Measurements from ENCODE around the gene CNNM4.
A peak's percentile ranks its signal among the peaks of the same experiment; 100 is the strongest.

The CNNM4 gene

GRCh38 chr2:96758987-96759386 lies 1.7 kb upstream of the CNNM4 start:
- DNase-seq (ENCODE audit: low spot score) = no peak

- DNase-seq (ENCODE audit: low spot score) = no peak
Observed at GRCh38 chr2:96759548-96759947, 1.2 kb upstream of the CNNM4 start.

- no peak for DNase-seq (ENCODE audit: low spot score)
Observed at GRCh38 chr2:96760986-96761832, 507 bp downstream of the CNNM4 start.

DNA sequence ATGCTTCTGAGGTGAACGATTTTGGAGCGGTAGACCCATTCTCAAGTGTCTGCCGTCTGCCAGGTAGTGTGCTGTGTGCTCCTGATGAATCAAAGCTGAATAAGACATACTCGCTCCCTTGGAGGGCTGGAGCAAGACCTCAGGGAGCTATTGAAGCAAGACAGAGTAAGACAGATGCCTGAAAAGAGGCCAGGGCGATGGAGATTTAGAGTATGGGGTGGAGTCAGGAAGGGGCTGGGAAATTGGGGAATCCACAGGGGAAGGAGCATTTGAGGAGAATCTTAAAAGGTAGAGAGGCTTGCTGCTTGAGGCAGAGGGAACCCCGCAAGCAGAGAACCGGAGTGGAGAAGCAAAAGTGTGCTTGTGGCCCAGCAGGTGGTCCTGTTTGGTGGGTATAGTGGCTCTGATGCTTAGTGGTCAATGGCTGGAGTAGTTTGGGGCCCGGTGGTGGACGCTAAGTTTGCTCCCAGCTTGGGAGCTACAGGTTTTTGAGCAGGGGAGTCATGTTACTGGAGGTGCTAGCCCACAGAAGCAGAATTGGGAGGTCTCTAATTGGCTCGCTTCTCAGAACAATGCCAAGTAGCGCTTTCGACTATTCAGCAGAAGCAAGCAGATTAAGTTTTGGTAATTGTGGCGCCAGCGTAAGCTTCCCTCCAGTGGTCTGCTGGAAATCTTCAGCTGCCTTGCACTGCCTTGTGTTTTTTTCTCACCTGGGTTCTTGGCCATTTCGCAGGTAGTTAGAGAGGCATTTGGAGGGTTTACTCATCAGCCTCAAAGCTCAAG lies 2.0 kb downstream of the CNNM4 start:
- no peak for DNase-seq (ENCODE audit: low spot score)

DNA sequence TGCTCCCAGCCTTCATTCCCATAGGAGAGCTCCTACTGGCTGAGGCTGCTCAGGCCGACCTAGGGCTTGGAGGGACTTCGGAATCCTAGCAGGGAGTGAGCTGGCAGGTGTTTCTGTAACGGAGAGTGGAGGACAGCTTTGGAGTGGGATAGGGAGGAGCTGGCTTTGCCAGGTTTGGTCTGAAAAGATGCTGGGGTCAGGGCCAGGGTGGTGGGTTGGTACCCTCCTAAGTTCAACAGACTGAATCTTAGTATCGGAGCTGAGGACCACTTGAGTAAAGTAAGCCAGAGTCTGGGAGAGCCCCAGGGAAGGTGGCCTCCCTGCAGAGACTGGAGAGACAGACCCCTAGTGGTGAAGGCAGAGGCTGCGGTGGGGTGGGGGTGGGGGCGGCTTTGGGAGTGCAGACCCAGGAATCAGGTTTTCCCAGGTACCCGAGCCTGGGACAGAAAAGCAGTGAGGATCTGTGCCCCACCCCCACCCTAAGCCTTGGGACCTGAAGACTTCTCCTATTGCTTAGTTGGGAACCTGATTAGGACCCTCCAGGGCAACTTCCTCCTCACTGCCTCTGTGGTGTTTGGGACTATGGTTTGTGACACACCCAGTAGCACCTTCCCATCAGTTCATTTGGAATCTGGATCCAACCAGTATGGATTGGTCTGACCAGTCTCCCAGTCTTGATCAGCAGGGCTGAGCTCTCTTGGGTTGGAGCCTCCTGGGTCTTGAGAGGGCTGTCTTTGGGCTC lies 3.0 kb downstream of the CNNM4 start:
- DNase-seq (ENCODE audit: low spot score) = no peak

GRCh38 chr2:96764253-96764637 lies 3.5 kb downstream of the CNNM4 start:
- no peak for DNase-seq (ENCODE audit: low spot score)

DNA sequence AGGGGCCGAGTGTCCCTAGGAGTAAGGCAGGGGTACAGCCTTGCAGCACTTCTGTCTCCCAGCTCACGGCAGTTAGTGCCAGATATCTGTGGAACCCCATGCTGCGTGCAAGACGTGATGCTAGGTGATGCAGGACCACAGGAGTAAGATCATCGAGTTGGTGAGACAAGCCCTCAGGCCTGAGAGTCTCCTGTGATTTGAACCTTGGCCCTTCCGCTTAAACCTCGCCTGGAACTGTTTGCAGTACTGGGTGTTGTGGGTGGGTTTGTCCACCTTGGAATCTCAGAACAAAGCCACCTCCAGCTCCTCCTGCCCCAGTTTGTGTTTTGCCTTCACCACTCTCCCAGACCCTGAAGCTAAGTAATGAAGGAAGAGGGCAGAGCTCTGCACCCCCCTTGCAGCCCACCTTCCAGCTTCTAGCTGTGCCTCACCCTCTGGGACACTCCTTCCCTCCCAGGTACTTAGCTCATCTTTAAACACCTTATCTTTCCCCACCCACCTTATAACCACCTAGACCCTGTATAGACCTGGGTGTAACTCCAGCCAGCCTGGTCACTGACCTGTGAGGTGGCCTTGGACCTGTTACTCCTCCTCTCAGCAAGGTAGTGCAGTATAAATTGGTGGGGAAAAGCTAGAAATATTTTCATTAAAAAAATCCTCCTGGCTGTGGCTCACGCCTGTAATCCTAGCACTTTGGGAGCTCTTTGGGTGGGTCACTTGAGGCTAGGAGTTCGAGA lies 6.6 kb downstream of the CNNM4 start:
- DNase-seq (ENCODE audit: low spot score) = no peak

DNA sequence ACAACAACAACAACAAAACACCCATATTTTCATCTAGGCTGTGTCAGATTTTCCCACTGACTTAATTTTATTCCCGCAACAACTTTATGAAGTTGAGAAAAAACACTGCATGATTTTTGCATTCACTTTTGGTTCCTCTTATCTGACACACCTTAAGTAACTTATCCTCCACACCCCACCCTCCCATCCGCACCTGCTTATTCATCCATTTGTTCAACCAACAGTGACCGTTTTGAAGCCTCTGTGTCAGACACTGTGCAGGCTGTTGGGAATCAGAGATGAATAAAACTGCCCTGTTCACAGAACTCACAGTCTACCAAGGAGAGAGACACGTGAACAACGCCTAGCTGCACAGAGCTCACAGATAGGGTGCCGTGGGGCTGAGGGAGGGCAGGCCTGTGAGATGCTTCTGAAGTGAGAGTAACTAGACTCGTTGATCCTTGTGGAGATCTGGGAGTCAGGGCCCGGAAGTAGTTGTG lies 7.4 kb downstream of the CNNM4 start:
- no peak for DNase-seq (ENCODE audit: low spot score)

DNA sequence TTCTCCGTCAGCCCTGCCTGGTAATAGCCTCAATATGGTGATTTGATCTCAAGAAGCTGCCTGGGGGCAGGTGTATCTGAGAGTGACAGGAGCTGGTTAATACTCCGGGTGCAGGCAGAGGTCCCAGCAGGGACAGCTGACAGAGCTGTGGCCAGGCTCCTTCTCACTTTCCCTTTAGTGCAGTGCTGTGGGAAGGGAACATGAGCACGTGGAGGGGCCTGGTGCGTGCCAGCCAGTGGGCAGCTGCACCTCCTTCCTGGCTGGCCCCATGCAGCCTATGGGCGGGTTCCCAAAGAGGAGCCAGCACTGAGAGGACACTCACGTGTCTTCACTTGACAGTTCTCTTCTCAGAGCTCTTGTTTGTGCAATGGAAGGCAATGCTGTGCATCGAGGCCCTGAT lies 9.1 kb downstream of the CNNM4 start:
- no peak for DNase-seq (ENCODE audit: low spot score)

- no peak for DNase-seq (ENCODE audit: low spot score)
Observed at GRCh38 chr2:96770442-96771202, 9.9 kb downstream of the CNNM4 start.

DNA sequence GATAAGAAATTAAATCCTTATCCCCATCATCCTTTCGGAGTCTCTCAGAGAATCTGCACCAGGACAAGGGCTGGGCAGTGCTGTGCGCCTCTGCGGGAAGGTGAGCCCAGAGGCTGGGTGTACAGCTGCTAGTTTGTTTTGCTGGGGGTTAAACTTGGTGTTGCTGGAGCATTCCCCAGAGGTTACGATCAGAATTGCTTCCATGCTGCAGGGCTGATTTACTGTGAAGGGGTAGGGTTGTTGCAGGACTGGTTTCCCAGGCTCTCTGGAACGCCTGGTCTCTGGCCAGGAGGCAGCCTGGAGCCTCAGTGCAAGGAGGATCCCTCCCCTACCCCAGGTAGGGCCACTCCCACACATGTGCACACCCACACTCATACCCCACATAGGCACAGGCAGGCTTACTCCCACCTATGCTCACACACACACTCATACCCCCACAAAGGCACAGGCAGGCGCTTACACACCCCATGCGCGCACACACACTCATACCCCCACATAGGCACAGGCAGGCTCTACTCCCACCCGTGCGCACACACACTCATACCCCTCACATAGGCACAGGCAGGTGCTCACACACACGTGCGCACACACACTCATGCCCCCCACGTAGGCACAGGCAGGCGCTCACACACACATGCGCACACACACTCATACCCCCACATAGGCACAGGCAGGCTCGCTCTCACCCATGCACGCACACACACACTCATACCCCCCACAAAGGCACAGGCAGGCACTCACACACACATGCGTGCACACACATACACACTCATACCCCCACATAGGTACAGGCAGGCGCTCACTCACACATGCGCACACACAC lies 11.3 kb downstream of the CNNM4 start:
- no peak for DNase-seq (ENCODE audit: low spot score)

DNA sequence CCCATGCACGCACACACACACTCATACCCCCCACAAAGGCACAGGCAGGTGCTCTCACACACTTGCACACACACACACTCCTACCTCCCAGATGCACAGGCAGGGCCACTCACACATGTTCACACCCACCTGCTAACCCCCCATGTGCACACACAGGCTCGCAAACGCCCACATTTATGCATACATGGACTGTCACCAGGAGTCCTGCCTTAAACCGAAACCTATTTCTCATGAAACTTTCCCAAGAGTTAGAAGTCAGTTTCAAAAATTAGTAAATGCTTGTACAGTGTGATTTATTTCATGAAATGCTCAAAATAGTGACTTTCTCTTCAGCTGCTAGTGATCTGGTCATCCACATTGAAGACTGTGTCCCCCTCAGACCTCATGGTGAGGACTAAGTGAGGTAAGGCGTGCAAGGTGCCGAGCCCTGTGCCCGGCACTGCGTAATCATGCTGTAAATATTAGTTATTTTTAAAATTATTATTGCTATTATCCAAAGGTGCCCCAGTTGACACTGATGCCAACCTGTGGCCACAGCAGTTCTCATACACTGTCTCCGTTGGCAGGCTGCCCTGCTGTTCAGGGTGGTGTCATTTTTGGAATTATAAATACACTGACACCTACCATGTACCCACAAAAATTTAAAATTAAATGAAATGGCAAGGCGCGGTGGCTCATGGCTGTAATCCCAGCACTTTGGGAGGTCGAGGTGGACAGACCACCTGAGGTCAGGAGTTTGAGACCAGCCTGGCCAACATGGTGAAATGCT lies 12.4 kb downstream of the CNNM4 start:
- DNase-seq (ENCODE audit: low spot score) = no peak

DNA sequence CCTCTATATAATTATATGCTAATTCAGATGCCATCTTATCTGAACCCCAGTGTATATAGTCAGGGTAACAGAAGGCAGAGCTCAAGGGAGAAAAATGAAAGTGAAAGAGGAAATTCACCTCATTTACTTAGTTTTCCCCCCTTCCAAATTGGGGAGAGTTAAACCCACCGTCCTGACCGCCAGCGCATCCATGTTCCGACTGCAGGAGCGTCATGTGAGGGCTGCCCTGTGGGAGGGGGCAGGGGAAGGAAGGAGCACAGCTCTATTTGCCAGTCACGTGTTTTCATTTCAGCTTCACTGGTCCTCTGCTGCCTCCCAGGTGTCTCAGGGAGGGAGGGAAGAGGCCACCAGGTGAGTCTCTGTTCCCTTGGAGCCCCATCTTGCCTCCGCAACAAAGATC lies 13.2 kb downstream of the CNNM4 start:
- peak; percentile 59 for DNase-seq (ENCODE audit: low spot score)

DNA sequence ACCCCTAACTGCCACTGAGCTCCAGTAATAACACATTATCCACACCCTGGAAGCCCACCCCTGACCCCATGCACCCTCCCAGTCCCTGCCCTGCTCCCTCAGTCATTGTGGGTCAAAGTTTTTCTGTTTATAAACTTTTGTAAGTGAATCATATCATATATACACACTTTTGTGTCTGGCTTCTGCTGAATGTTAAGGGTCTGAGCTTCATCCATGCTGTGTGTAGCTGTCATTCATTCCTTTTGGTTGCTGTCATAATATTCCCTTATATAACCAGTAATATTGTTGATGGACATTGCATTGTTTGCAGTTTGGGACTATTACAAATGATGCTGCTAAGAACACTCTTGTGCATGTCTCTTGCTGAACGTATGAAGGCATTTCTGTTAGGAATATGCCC lies 14.5 kb downstream of the CNNM4 start:
- DNase-seq (ENCODE audit: low spot score) = no peak

DNA sequence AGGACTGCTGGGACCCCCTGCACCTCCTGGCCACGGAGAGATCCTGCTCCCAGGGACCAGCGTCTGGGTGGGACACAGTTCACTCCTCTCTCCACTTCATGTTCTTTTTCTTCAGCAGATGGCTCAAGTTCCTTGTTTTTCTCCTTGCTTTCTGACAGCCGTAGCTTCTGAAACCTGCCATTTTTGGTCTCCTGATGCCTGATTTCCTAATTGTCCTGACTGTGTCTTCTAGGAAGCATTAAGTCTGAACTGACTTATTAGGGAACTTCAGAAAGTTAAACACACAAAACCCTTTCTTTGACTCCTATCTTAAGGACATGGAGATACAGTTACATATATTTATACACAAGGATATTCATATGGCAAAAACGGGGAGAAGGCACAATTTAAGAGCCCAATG lies 22.7 kb downstream of the CNNM4 start:
- DNase-seq (ENCODE audit: low spot score) = no peak

- DNase-seq (ENCODE audit: low spot score) = no peak
Observed at GRCh38 chr2:96787411-96787810, 26.7 kb downstream of the CNNM4 start.

DNA sequence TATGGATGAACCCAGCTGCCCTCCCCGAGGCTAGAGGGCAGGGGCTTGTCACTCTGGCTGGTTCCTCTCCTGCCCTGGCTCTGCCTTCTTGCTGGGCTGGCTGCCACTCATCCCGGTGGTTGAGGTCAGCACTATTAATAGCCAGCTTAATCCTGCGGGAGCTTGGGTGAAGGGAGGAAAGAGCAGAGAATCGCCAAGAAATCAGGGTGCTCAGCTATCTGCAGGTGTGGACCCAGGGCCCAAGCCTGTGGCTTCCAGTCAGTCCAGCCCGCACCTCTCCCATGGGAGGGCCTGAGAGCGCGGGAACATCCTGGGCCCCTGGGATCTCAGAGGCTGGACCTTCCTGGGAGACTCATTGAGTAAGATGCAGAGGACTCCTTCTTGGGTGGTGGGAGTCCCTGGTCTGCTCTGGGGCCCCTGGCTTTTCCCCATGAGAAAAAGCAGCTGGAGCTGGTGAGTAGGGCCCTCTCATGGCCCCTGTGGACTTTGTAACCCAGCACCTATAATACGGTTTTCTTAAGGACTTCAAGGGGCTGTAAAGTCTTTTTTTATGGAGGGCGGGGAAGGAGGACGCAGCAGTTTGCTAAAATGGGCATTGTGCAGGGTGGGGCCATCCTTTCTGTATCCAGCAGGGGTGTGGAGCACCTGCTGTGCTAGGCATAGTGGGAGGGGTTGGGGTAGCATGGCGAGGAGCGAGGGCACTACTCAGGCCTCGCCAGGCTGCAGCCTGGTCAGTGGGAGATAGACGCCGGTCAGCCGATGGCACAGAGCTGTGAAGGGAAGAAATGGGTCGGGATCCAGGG lies 27.9 kb downstream of the CNNM4 start:
- DNase-seq (ENCODE audit: low spot score) = no peak

DNA sequence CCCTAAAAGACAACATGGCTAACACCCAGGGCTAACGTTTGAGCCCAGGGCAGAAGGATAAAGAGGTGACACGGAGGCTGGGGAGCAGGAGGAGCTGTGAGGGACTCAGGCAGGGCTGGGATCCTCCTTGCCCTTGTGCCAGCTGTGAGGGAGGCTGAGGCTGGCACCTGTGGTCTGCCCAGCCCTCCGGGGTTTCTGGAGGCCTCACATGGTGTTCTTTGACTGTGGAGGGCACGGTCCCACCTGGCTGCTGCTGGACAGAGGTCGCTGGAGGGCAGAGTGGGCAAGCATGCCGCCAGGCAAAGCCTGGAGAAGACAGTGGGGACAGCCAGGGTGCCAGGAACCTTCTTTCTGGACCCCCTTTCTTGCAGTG lies 28.5 kb downstream of the CNNM4 start:
- DNase-seq (ENCODE audit: low spot score) = no peak
